SK-N-SH treated with all-trans-retinoic acid at 6 μM for 48 hours (cell line): ENCODE results near the gene ZMYM5.

ENCODE experiments used
- ATAC-seq: fragments of 200-7000 bp; cut with Tn5 transposase; 3 replicates; pipeline ENCODE4 v1.9.1; 2020; ENCODE audit warnings: mild to moderate bottlenecking, moderate library complexity
- ARNTL ChIP-seq: fragments of 450-650 bp; formaldehyde crosslinking; IDR thresholded peaks from 2 replicates; pipeline ENCODE4 v1.5.0; 2020; ENCODE audit warnings: low read depth, mild to moderate bottlenecking, moderate library complexity, borderline replicate concordance
- BACH2 ChIP-seq: fragments of 250-450 bp; sonication (Bioruptor Pico); IDR thresholded peaks from 2 replicates; pipeline ENCODE4 v1.9.0; 2021; ENCODE audit warnings: mild to moderate bottlenecking, borderline replicate concordance
- CREB5 ChIP-seq: fragments of 250-450 bp; sonication (Bioruptor Pico); IDR thresholded peaks from 2 replicates; pipeline ENCODE4 v1.5.1; 2020; ENCODE audit warnings: low read depth, mild to moderate bottlenecking, moderate library complexity
- CSDC2 ChIP-seq: fragments of 250-450 bp; sonication (Bioruptor Pico); IDR thresholded peaks from 2 replicates; pipeline ENCODE4 v1.5.0; 2020; ENCODE audit warnings: mild to moderate bottlenecking, moderate library complexity
- CSRNP3 ChIP-seq: fragments of 250-450 bp; sonication (Bioruptor Pico); IDR thresholded peaks from 2 replicates; pipeline ENCODE4 v1.5.1; 2021; ENCODE audit warnings: mild to moderate bottlenecking, moderate library complexity
- ESRRG ChIP-seq: fragments of 250-450 bp; sonication (Bioruptor Pico); IDR thresholded peaks from 2 replicates; pipeline ENCODE4 v1.6.1; 2021; ENCODE audit warnings: mild to moderate bottlenecking
- GLIS3 ChIP-seq: fragments of 250-450 bp; sonication (Bioruptor Pico); IDR thresholded peaks from 2 replicates; pipeline ENCODE4 v1.5.0; 2020; ENCODE audit warnings: mild to moderate bottlenecking, moderate library complexity
- ISL1 ChIP-seq: fragments of 250-450 bp; sonication (Bioruptor Pico); IDR thresholded peaks from 2 replicates; pipeline ENCODE4 v2.1.2; 2022; ENCODE audit warnings: mild to moderate bottlenecking, moderate library complexity
- OSR1 ChIP-seq: fragments of 250-450 bp; sonication (Bioruptor Pico); IDR thresholded peaks from 2 replicates; pipeline ENCODE4 v1.8.0; 2022; ENCODE audit warnings: moderate library complexity, mild to moderate bottlenecking, inconsistent platforms
- PATZ1 ChIP-seq: fragments of 250-450 bp; sonication (Bioruptor Pico); IDR thresholded peaks from 2 replicates; pipeline ENCODE4 v1.8.0; 2020; ENCODE audit warnings: mild to moderate bottlenecking, moderate library complexity, borderline replicate concordance
- POU6F1 ChIP-seq: fragments of 250-450 bp; sonication (Bioruptor Pico); IDR thresholded peaks from 2 replicates; pipeline ENCODE4 v1.8.0; 2021; ENCODE audit warnings: low read depth, mild to moderate bottlenecking, moderate library complexity, borderline replicate concordance
- RARB ChIP-seq: fragments of 250-450 bp; sonication (Bioruptor Pico); IDR thresholded peaks from 2 replicates; pipeline ENCODE4 v1.8.0; 2021; ENCODE audit warnings: mild to moderate bottlenecking, moderate library complexity
- SNAI2 ChIP-seq: fragments of 250-450 bp; sonication (Bioruptor Pico); IDR thresholded peaks from 2 replicates; pipeline ENCODE4 v1.5.0; 2020; ENCODE audit warnings: mild to moderate bottlenecking, moderate library complexity
- TCF4 ChIP-seq: fragments of 250-450 bp; sonication (Bioruptor Pico); IDR thresholded peaks from 2 replicates; pipeline ENCODE4 v1.8.0; 2021; ENCODE audit warnings: mild to moderate bottlenecking, moderate library complexity, borderline replicate concordance
- TOX ChIP-seq: fragments of 250-450 bp; sonication (Bioruptor Pico); IDR thresholded peaks from 2 replicates; pipeline ENCODE4 v1.8.0; 2021; ENCODE audit warnings: mild to moderate bottlenecking, moderate library complexity, borderline replicate concordance
- TSHZ2 ChIP-seq: fragments of 250-450 bp; sonication (Bioruptor Pico); IDR thresholded peaks from 2 replicates; pipeline ENCODE4 v1.5.0; 2020; ENCODE audit warnings: mild to moderate bottlenecking, moderate library complexity
- ZNF70 ChIP-seq: fragments of 450-650 bp; formaldehyde crosslinking; IDR thresholded peaks from 2 replicates; pipeline ENCODE4 v1.5.0; 2020; ENCODE audit warnings: mild to moderate bottlenecking, moderate library complexity
- ZNF8 ChIP-seq: fragments of 450-650 bp; formaldehyde crosslinking; IDR thresholded peaks from 2 replicates; pipeline ENCODE4 v1.5.0; 2020; ENCODE audit warnings: mild to moderate bottlenecking, moderate library complexity

The ZMYM5 gene

GRCh38 chr13:19882231-19882630 is 18.8 kb upstream of the ZMYM5 start (continued):
- no peak for TF ChIP-seq PATZ1 (CRISPR knock-in tag)
- TF ChIP-seq TSHZ2: no peak
- TF ChIP-seq CSDC2 (CRISPR knock-in tag): no peak

GRCh38 chr13:19881641-19882040 is 18.2 kb upstream of the ZMYM5 start:
- no peak for ATAC-seq
- TF ChIP-seq GLIS3: no peak
- TF ChIP-seq CSRNP3 (CRISPR knock-in tag): no peak
- TF ChIP-seq CSDC2 (CRISPR knock-in tag): no peak
- no peak for TF ChIP-seq TCF4
- no peak for TF ChIP-seq ISL1 (CRISPR knock-in tag)
- no peak for TF ChIP-seq OSR1 (CRISPR knock-in tag)
- no peak for TF ChIP-seq SNAI2 (CRISPR knock-in tag)
- no peak for TF ChIP-seq ARNTL (CRISPR knock-in tag)
- no peak for TF ChIP-seq RARB (CRISPR knock-in tag)
- TF ChIP-seq TSHZ2: no peak
- TF ChIP-seq ZNF70 (CRISPR knock-in tag): no peak
- TF ChIP-seq ESRRG: no peak

GRCh38 chr13:19864746-19865309 is 1.4 kb upstream of the ZMYM5 start:
- peak; percentile 8 for ATAC-seq
- TF ChIP-seq BACH2 (CRISPR knock-in tag) (no peak), GLIS3 (no peak), SNAI2 (CRISPR knock-in tag) (no peak), CSDC2 (CRISPR knock-in tag) (no peak), CREB5 (CRISPR knock-in tag) (no peak), ZNF8 (CRISPR knock-in tag) (no peak), CSRNP3 (CRISPR knock-in tag) (no peak), TCF4 (no peak), PATZ1 (CRISPR knock-in tag) (no peak), POU6F1 (CRISPR knock-in tag) (no peak), ESRRG (no peak), TOX (no peak), ZNF70 (CRISPR knock-in tag) (no peak)
